T-helper 2 cell treated with Interferon-gamma antibody and Interleukin-4, amounts not matched to agents 5 μg/mL and 100 μg/mL, for 36 hours (primary cell): ENCODE data around the gene PBX3.
A peak's percentile ranks its signal among the peaks of the same experiment; 100 is the strongest.

Experiments
- DNase-seq: peaks from one replicate; pipeline ENCODE4 v3.0.0; 2021; ENCODE audit warnings: low spot score
- H3K27ac Mint-ChIP-seq: one replicate; pipeline ENCODE4 v1.8.0; 2021; ENCODE audit warnings: mild to moderate bottlenecking, mixed read lengths
- H3K27me3 Mint-ChIP-seq: one replicate; pipeline ENCODE4 v1.8.0; 2021; ENCODE audit warnings: low read depth, mixed read lengths
- H3K36me3 Mint-ChIP-seq: one replicate; pipeline ENCODE4 v1.8.0; 2021; ENCODE audit warnings: low read depth, mixed read lengths
- H3K4me1 Mint-ChIP-seq: one replicate; pipeline ENCODE4 v1.8.0; 2021; ENCODE audit warnings: low read depth, mixed read lengths
- H3K4me3 Mint-ChIP-seq: one replicate; pipeline ENCODE4 v1.8.0; 2022; ENCODE audit warnings: mild to moderate bottlenecking, moderate library complexity, mixed read lengths
- H3K9me3 Mint-ChIP-seq: one replicate; pipeline ENCODE4 v1.8.0; 2021; ENCODE audit warnings: mixed read lengths

The PBX3 gene

GRCh38 chr9:125889112-125889475 lies 141.9 kb downstream of the PBX3 start:
- peaks cover 49% of the 10 kb centered on the region for H3K27me3 Mint-ChIP-seq

DNA sequence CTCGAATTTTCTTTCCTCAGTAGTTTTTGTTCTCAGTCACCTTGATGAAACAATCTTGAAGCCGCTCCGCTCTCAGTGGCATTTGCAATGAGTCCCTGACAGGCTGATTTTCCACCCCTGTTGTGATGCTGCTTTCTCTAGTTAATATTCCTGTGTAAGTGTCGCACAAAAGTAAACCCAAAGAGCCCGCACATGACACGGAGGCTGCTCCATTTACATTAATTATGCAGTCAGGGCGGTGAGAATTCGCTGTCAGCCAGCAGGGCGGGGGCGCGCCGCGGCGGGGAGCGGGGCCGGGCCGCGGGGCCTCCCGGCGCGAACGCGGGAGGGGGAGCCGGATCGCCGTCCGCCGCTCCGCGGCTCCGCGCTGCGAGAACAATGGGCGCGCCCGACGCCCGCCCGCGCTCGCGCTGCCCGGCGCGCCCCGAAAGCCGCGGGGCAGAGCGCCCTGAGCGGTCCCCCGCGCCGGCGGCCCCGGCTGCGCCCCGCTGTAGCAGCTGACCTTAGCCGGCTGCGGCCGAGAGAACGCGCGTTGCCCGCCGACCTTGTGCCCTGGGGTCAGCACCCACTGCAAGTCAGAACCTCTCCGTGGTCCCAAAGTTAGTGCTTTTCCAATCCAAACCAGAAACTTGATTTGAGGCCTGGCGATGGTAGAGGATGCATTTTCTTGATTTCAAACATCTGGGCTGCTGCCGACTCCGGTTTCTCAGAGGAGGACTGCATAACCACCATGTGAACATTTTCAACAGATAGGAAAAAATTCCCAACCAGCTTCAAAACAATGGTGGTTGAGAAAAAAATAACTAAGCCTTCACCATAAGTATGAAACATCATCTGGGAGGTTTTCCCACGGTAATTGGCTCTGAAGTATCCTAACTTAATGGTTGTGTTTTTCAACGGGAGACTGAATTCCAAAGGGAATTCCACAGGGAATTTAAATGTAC lies 142.6 kb downstream of the PBX3 start:
- Mint-ChIP-seq H3K4me1 (peaks cover 6% of the 10 kb centered on the region), H3K27me3 (peaks cover 49% of the 10 kb centered on the region), H3K27ac (no peak overlapping the region), H3K9me3 (no peaks in the 10 kb centered on the region), H3K36me3 (no peaks in the 10 kb centered on the region), H3K4me3 (peak overlapping the region; percentile 65)
- DNase-seq = peak; percentile 23

More at GRCh38 chr9:125889112-125889475, 141.9 kb downstream of the PBX3 start:
- no peaks in the 10 kb centered on the region for H3K36me3 Mint-ChIP-seq
- peaks cover 6% of the 10 kb centered on the region for H3K4me1 Mint-ChIP-seq
- peak overlapping the region; percentile 65 for H3K4me3 Mint-ChIP-seq
- peak; percentile 11 for DNase-seq
- no peak overlapping the region for H3K27ac Mint-ChIP-seq
- no peaks in the 10 kb centered on the region for H3K9me3 Mint-ChIP-seq

DNA sequence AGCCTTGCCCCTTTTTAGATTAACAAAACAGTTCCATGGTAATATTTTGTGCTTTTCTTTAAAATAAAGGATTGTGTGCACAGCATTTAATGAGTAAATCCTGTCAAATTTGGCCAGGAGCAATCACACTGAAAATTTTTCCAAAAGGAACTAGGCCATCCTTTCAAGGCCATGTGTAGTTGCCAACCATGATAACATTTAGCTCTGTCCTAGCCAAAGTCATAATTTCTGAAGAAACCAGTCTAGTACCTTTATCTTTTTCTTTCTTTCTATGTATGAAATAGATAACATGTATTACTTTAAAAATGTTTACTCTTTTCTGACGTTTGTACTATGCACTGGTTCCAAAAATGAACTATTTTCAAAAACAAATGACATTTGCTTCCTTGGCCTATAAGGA lies 143.7 kb downstream of the PBX3 start:
- Mint-ChIP-seq H3K27me3 (peaks cover 44% of the 10 kb centered on the region), H3K4me3 (no peak overlapping the region), H3K27ac (no peak overlapping the region), H3K4me1 (peaks cover 6% of the 10 kb centered on the region), H3K9me3 (no peaks in the 10 kb centered on the region), H3K36me3 (no peaks in the 10 kb centered on the region)
- DNase-seq = no peak

DNA sequence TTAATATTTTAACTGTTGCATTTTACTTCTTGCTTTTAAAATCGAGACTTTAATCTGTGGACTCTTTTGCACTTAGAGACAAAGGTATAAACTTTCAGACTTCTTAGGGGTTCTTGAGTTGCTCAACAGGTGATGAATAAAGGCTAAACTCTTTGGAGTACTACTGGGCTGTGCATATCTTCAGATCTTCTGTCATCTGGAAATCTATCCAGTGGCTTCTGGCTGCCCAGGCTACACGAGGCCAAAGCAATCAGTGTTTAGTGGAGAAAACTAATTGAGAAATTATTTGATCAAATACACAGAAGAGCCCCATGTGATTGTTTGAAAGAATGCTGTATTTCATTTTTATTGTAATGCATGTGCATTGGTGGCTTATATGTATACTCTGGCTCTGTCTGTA lies 146.1 kb downstream of the PBX3 start:
- H3K27me3 Mint-ChIP-seq = peaks cover 31% of the 10 kb centered on the region
- H3K9me3 Mint-ChIP-seq = no peaks in the 10 kb centered on the region
- H3K27ac Mint-ChIP-seq = no peak overlapping the region
- H3K4me1 Mint-ChIP-seq = peaks cover 6% of the 10 kb centered on the region
- DNase-seq = no peak
- no peak overlapping the region for H3K4me3 Mint-ChIP-seq
- no peaks in the 10 kb centered on the region for H3K36me3 Mint-ChIP-seq

DNA sequence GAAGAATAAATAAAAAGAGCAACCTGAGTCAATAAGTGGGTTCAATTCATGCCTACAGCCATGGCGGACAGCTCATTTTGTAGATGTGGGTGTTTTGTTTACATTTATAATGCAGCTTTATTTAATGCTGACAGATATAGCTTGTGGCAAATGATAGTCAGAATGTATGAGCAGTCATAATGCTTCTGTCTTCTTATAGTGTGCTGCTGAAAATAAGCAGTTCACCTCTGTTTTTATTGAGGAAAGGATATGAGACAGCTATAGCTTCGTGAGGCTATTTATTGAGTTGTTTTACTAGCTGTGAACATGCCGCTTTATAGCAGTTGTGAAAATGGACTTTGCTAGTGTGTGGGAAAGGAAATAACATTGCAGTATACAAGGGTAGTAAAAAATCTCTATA lies 147.4 kb downstream of the PBX3 start:
- Mint-ChIP-seq H3K36me3 (no peaks in the 10 kb centered on the region), H3K9me3 (no peaks in the 10 kb centered on the region), H3K4me3 (no peak overlapping the region), H3K4me1 (peaks cover 1% of the 10 kb centered on the region), H3K27me3 (peaks cover 22% of the 10 kb centered on the region), H3K27ac (no peak overlapping the region)
- no peak for DNase-seq

DNA sequence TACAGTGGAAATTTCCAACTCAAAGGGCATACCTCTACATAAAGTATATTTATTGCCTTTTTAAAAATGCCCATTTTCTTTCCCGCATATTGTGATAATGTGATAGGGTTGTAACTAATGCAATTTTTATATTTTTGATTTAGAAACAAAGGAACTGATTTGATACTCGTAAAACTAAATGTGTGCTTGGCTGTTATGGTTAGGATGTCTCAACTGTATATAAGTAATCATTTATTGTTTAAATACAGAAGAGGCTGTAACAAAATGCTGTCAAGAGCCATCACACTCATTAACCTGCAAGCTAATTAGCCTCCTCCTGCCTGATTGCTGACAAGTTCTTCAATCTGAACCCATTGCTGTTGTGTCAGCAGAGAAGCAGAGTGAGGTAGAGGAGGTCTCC lies 149.2 kb downstream of the PBX3 start:
- H3K9me3 Mint-ChIP-seq = no peaks in the 10 kb centered on the region
- DNase-seq = no peak
- no peak overlapping the region for H3K27ac Mint-ChIP-seq
- no peak overlapping the region for H3K4me3 Mint-ChIP-seq
- H3K36me3 Mint-ChIP-seq = no peaks in the 10 kb centered on the region
- no peaks in the 10 kb centered on the region for H3K4me1 Mint-ChIP-seq
- H3K27me3 Mint-ChIP-seq = peaks cover 9% of the 10 kb centered on the region

GRCh38 chr9:125896964-125897363 lies 149.8 kb downstream of the PBX3 start:
- no peak for DNase-seq
- Mint-ChIP-seq H3K9me3 (no peaks in the 10 kb centered on the region), H3K27ac (no peak overlapping the region), H3K4me1 (no peaks in the 10 kb centered on the region), H3K4me3 (no peak overlapping the region), H3K36me3 (no peaks in the 10 kb centered on the region), H3K27me3 (peaks cover 9% of the 10 kb centered on the region)

DNA sequence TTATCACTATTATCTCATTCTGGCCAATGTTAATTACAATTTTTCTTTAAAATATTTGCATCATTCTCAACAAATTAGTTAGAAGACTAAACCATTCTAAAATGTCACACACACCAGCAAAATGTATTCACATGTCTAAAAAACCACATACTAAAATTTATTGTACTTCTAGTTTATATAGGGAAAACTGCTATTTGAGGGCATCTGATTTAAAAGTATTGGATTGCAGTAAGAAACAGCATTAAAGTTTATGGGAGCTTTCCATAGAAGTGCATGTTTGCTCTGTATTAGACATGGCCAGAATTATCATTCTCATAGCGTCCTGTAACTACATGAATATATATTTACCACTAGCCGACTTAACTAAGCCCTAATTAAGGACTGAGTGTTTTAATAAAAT lies 150.3 kb downstream of the PBX3 start:
- Mint-ChIP-seq H3K9me3 (no peaks in the 10 kb centered on the region), H3K4me1 (no peaks in the 10 kb centered on the region), H3K4me3 (no peak overlapping the region), H3K27me3 (peaks cover 9% of the 10 kb centered on the region), H3K27ac (no peak overlapping the region), H3K36me3 (no peaks in the 10 kb centered on the region)
- no peak for DNase-seq

GRCh38 chr9:125902214-125902613 lies 155.0 kb downstream of the PBX3 start:
- no peak overlapping the region for H3K4me3 Mint-ChIP-seq
- peaks cover 18% of the 10 kb centered on the region for H3K27me3 Mint-ChIP-seq
- H3K27ac Mint-ChIP-seq = no peak overlapping the region

DNA sequence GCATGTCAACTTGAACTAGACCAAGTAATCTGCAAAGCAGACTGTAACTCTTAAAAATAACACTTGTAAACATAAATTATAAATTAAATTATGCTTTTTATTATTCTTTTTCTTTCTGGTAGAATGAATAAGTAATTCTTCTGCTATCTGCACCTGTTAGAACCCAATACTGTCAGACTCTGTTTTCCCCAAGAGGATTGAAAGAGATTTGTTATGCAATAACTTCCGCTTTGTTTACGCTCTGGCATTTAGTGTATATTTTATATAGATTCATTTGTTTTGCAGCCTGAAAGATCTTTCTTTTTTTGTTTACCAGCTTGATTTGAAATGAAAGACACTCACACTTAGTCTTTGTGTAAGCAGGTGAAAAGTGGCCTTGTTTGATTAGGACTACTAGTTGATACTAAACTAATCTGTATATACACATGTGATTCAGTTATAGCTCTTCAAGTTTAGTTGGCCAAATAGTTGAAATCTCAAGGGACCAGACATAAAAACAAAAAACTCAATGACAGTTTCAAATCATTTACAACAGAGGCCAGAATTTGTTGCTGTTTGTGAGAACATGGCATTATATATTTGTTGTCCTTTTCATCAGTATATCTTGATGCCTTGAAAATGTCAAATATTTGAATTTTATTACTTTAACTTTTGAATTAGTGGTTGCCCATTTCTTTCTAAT lies 155.8 kb downstream of the PBX3 start:
- no peak for DNase-seq
- no peak overlapping the region for H3K4me3 Mint-ChIP-seq
- no peak overlapping the region for H3K27ac Mint-ChIP-seq
- H3K9me3 Mint-ChIP-seq = no peaks in the 10 kb centered on the region
- H3K4me1 Mint-ChIP-seq = peaks cover 3% of the 10 kb centered on the region
- peaks cover 22% of the 10 kb centered on the region for H3K27me3 Mint-ChIP-seq
- no peaks in the 10 kb centered on the region for H3K36me3 Mint-ChIP-seq

More at GRCh38 chr9:125902214-125902613, 155.0 kb downstream of the PBX3 start:
- Mint-ChIP-seq H3K36me3 (no peaks in the 10 kb centered on the region), H3K4me1 (peaks cover 3% of the 10 kb centered on the region), H3K9me3 (no peaks in the 10 kb centered on the region)
- DNase-seq = no peak

- H3K27me3 Mint-ChIP-seq = peaks cover 22% of the 10 kb centered on the region
- H3K36me3 Mint-ChIP-seq = no peaks in the 10 kb centered on the region
- H3K27ac Mint-ChIP-seq = no peak overlapping the region
- H3K4me3 Mint-ChIP-seq = no peak overlapping the region
- DNase-seq = no peak
- no peaks in the 10 kb centered on the region for H3K9me3 Mint-ChIP-seq
- peaks cover 3% of the 10 kb centered on the region for H3K4me1 Mint-ChIP-seq
Measured at GRCh38 chr9:125904155-125904851, 157.1 kb downstream of the PBX3 start.

GRCh38 chr9:125906144-125906543 lies 159.0 kb downstream of the PBX3 start:
- Mint-ChIP-seq H3K9me3 (no peaks in the 10 kb centered on the region), H3K36me3 (no peaks in the 10 kb centered on the region), H3K4me3 (no peak overlapping the region), H3K27me3 (peaks cover 19% of the 10 kb centered on the region), H3K4me1 (peaks cover 3% of the 10 kb centered on the region), H3K27ac (no peak overlapping the region)
- DNase-seq = no peak

- peaks cover 19% of the 10 kb centered on the region for H3K27me3 Mint-ChIP-seq
- no peaks in the 10 kb centered on the region for H3K36me3 Mint-ChIP-seq
- H3K9me3 Mint-ChIP-seq = no peaks in the 10 kb centered on the region
- no peak for DNase-seq
- H3K4me1 Mint-ChIP-seq = peaks cover 3% of the 10 kb centered on the region
- no peak overlapping the region for H3K4me3 Mint-ChIP-seq
- no peak overlapping the region for H3K27ac Mint-ChIP-seq
Measured at GRCh38 chr9:125906893-125907292, 159.7 kb downstream of the PBX3 start.

GRCh38 chr9:125908136-125908535 lies 161.0 kb downstream of the PBX3 start:
- no peaks in the 10 kb centered on the region for H3K9me3 Mint-ChIP-seq
- no peak overlapping the region for H3K27ac Mint-ChIP-seq
- no peak for DNase-seq
- H3K27me3 Mint-ChIP-seq = peaks cover 14% of the 10 kb centered on the region
- no peak overlapping the region for H3K4me3 Mint-ChIP-seq
- H3K4me1 Mint-ChIP-seq = peaks cover 3% of the 10 kb centered on the region
- no peaks in the 10 kb centered on the region for H3K36me3 Mint-ChIP-seq
